ENCODE results near the gene SLC46A3.

SLC46A3 gene

GRCh38 chr13:28719227-28720055 lies 671 bp upstream of the SLC46A3 start:
- DNase-seq (ENCODE audit: low read depth): peak; percentile 81
- peak overlapping the region; percentile 72 for H3K4me3 ChIP-seq (replicated peaks; ENCODE audit: low read depth, low read length)
- TF ChIP-seq CTCF (IDR thresholded peaks at IDR 0.05; ENCODE audit: low read length, missing control alignments): no peak

- TF ChIP-seq CTCF (IDR thresholded peaks at IDR 0.05; ENCODE audit: low read length, missing control alignments): no peak
- H3K4me3 ChIP-seq (replicated peaks; ENCODE audit: low read depth, low read length): peak overlapping the region; percentile 72
- DNase-seq (ENCODE audit: low read depth): peak; percentile 78
Measured at GRCh38 chr13:28718196-28718542, 601 bp downstream of the SLC46A3 start.

DNA sequence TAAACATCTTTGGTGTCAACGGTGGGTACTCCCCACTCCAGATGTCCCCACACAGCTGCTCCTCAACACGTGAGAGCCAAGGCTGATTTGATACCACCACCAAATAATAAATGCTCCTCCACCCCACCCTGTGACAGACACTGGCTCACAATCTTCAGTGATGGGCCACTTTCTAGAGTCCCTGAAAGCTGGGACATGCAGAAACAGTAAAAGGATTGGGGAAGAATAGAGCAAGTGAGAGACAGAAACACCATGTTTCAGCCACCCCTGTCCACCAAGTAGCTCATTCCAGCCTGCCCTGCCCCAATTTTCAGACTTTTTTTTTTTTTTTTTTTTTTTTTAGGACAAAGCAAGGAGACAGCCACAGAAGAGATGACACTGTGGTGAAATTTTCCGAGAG lies 1.6 kb downstream of the SLC46A3 start:
- no peak for DNase-seq (ENCODE audit: low read depth)
- no peak for TF ChIP-seq CTCF (IDR thresholded peaks at IDR 0.05; ENCODE audit: low read length, missing control alignments)
- no peak overlapping the region for H3K4me3 ChIP-seq (replicated peaks; ENCODE audit: low read depth, low read length)

- H3K4me3 ChIP-seq (replicated peaks; ENCODE audit: low read depth, low read length): peak overlapping the region; percentile 23
- peak; percentile 97 for DNase-seq (ENCODE audit: low read depth)
- TF ChIP-seq CTCF (IDR thresholded peaks at IDR 0.05; ENCODE audit: low read length, missing control alignments): no peak
Measured at GRCh38 chr13:28716511-28716910, 2.3 kb downstream of the SLC46A3 start.

GRCh38 chr13:28714651-28715050 lies 4.1 kb downstream of the SLC46A3 start:
- no peak overlapping the region for H3K4me3 ChIP-seq (replicated peaks; ENCODE audit: low read depth, low read length)
- DNase-seq (ENCODE audit: low read depth): no peak
- no peak for TF ChIP-seq CTCF (IDR thresholded peaks at IDR 0.05; ENCODE audit: low read length, missing control alignments)

- H3K4me3 ChIP-seq (replicated peaks; ENCODE audit: low read depth, low read length): no peak overlapping the region
- no peak for TF ChIP-seq CTCF (IDR thresholded peaks at IDR 0.05; ENCODE audit: low read length, missing control alignments)
- no peak for DNase-seq (ENCODE audit: low read depth)
Measured at GRCh38 chr13:28710161-28710560, 8.6 kb downstream of the SLC46A3 start.

Data from fibroblast of pulmonary artery (primary cell).